Measurements from ENCODE around the gene ACSBG1.

The ACSBG1 gene

GRCh38 chr15:78216276-78217104 lies 17.9 kb downstream of the ACSBG1 start:
- DNase-seq, result no peak

GRCh38 chr15:78213956-78214355 lies 20.4 kb downstream of the ACSBG1 start:
- DNase-seq, result no peak

- DNase-seq, result no peak
Measured at GRCh38 chr15:78213425-78213750, 21.0 kb downstream of the ACSBG1 start.

GRCh38 chr15:78212546-78213424 lies 21.6 kb downstream of the ACSBG1 start:
- DNase-seq, result no peak

GRCh38 chr15:78212008-78212407 lies 22.4 kb downstream of the ACSBG1 start:
- no peak for DNase-seq

GRCh38 chr15:78211189-78211921 lies 23.0 kb downstream of the ACSBG1 start:
- DNase-seq, result no peak

- no peak for DNase-seq
Measured at GRCh38 chr15:78210349-78210717, 24.0 kb downstream of the ACSBG1 start.

GRCh38 chr15:78209646-78210348 lies 24.6 kb downstream of the ACSBG1 start:
- no peak for DNase-seq

GRCh38 chr15:78208887-78209645 lies 25.3 kb downstream of the ACSBG1 start:
- no peak for DNase-seq

GRCh38 chr15:78208341-78208844 lies 26.0 kb downstream of the ACSBG1 start:
- DNase-seq, result no peak

- no peak for DNase-seq
Measured at GRCh38 chr15:78207641-78208340, 26.6 kb downstream of the ACSBG1 start.

GRCh38 chr15:78207110-78207458 lies 27.3 kb downstream of the ACSBG1 start:
- no peak for DNase-seq

- no peak for DNase-seq
Measured at GRCh38 chr15:78206326-78207109, 27.8 kb downstream of the ACSBG1 start.

- no peak for DNase-seq
Measured at GRCh38 chr15:78205856-78206255, 28.5 kb downstream of the ACSBG1 start.

GRCh38 chr15:78205337-78205736 lies 29.0 kb downstream of the ACSBG1 start:
- DNase-seq, result no peak

GRCh38 chr15:78204351-78205309 lies 29.7 kb downstream of the ACSBG1 start:
- no peak for DNase-seq

GRCh38 chr15:78203346-78204225 lies 30.8 kb downstream of the ACSBG1 start:
- DNase-seq, result no peak
